A673 (cell line): ENCODE data around the gene L1TD1. TPM values are rescaled to one million over a fixed set of nuclear protein-coding genes. Genes with fewer than 3 reads are reported as not detected.
"Not testable (repeated sequence)": the region's sequence is repeated elsewhere in the genome, so short reads cannot be mapped to it uniquely, and the experiment has no call there.

Source experiments
- BruUV-seq: library from RNA; stranded (reverse); fragments of 400-500 nt; replicated peaks from 2 replicates; lab custom pipeline; 2021; lab: Mats Ljungman, UMichigan
- CTCF ChIA-PET: fragments of 300-600 bp; sonication (Branson Sonifier 250); formaldehyde crosslinking; loops from one replicate; lab custom pipeline; 2022; ENCODE audit warnings: antibody characterized with exemption; lab: Charles Lee
- POLR2A ChIA-PET: fragments of 300-600 bp; sonication (Branson Sonifier 250); formaldehyde crosslinking; loops from one replicate; lab custom pipeline; 2022; ENCODE audit warnings: antibody characterized with exemption; ENCODE audit not compliant: low non-redundant PET; lab: Charles Lee
- DNase-seq: peaks from one replicate; pipeline ENCODE4 v3.0.0-alpha.2; 2015; ENCODE audit warnings: low spot score
- H3K27ac ChIP-seq: fragments of 200-600 bp; sonication (generic); 2 replicates; pipeline ENCODE4 v1.5.1; 2016; ENCODE audit warnings: mixed run types, low read depth, mild to moderate bottlenecking, mixed read lengths, antibody characterized with exemption, low read length; ENCODE audit not compliant: poor library complexity, severe bottlenecking
- H3K27me3 ChIP-seq: fragments of 200-600 bp; sonication (generic); replicated peaks from 2 replicates; pipeline ENCODE4 v1.6.1; 2017; ENCODE audit warnings: mixed run types, low read depth, mild to moderate bottlenecking, mixed read lengths, antibody characterized with exemption, low read length; ENCODE audit not compliant: insufficient read depth, poor library complexity
- H3K36me3 ChIP-seq: fragments of 200-600 bp; sonication (generic); 2 replicates; pipeline ENCODE4 v1.6.1; 2016; ENCODE audit warnings: mixed run types, mild to moderate bottlenecking, mixed read lengths, antibody characterized with exemption, low read length; ENCODE audit not compliant: insufficient read depth, poor library complexity, severe bottlenecking
- H3K4me1 ChIP-seq: fragments of 200-600 bp; sonication (generic); 2 replicates; pipeline ENCODE4 v1.6.1; 2017; ENCODE audit warnings: mixed run types, mild to moderate bottlenecking, mixed read lengths, antibody characterized with exemption, low read length; ENCODE audit not compliant: insufficient read depth, poor library complexity, severe bottlenecking
- H3K4me3 ChIP-seq: fragments of 200-600 bp; sonication (generic); 2 replicates; pipeline ENCODE4 v1.5.1; 2016; ENCODE audit warnings: low read depth, mixed run types, mild to moderate bottlenecking, mixed read lengths, low read length; ENCODE audit not compliant: poor library complexity, severe bottlenecking
- H3K9me3 ChIP-seq: fragments of 200-600 bp; sonication (generic); 2 replicates; pipeline ENCODE4 v1.6.1; 2016; ENCODE audit warnings: mixed run types, low read depth, mild to moderate bottlenecking, mixed read lengths, antibody characterized with exemption, low read length; ENCODE audit not compliant: poor library complexity, severe bottlenecking
- CTCF ChIP-seq: fragments of 300-800, 200-600 bp; sonication (generic); conservative IDR thresholded peaks from 2 replicates; pipeline ENCODE4 v1.5.1; 2017; ENCODE audit warnings: low read depth, mild to moderate bottlenecking, antibody characterized with exemption, low read length, moderate library complexity, mixed read lengths
- EZH2 ChIP-seq: fragments of 200-600 bp; sonication (generic); IDR thresholded peaks from 2 replicates; pipeline ENCODE4 v1.6.1; 2017; ENCODE audit warnings: borderline replicate concordance, low read depth, mild to moderate bottlenecking, mixed read lengths, antibody characterized with exemption, low read length; ENCODE audit not compliant: poor library complexity, severe bottlenecking
- intact Hi-C: fragments of 100-400 bp; cut with micrococcal nuclease; formaldehyde crosslinking; loops from one replicate; pipeline ENCODE4 v1.10.0; 2022; ENCODE audit not compliant: unreplicated experiment
- total RNA-seq: library from RNA; stranded (reverse); gene quantifications from 2 replicates; pipeline ENCODE4 v1.2.3, GENCODE V29; 2021

Gene L1TD1
- total RNA-seq, 1 experiment from 2014 or later = not detected

- no peak overlapping the region for H3K4me3 ChIP-seq
- H3K36me3 ChIP-seq = no peaks in the 10 kb centered on the region
- H3K9me3 ChIP-seq = no peaks in the 10 kb centered on the region
- no TSS peak for BruUV-seq
- DNase-seq = no peak
- H3K27me3 ChIP-seq = no peaks in the 10 kb centered on the region
- H3K27ac ChIP-seq = no peak overlapping the region
- intact Hi-C loops = loop anchor here (5.0 kb wide), 1 partner anchor 564 kb away; no protein-coding TSS in a partner anchor
- ChIA-PET CTCF (no interaction called here), POLR2A (no interaction called here)
- H3K4me1 ChIP-seq = no peaks in the 10 kb centered on the region
- TF ChIP-seq CTCF = no peak
Observed at GRCh38 chr1:62178372-62178771, 16.3 kb upstream of the L1TD1 start.

- DNase-seq, H3K9me3 ChIP-seq, CTCF ChIA-PET, H3K4me3 ChIP-seq, H3K36me3 ChIP-seq, H3K4me1 ChIP-seq, H3K27me3 ChIP-seq, intact Hi-C loops, H3K27ac ChIP-seq, POLR2A ChIA-PET, BruUV-seq: not testable (repeated sequence)
Observed at GRCh38 chr1:62180054-62180453, 14.6 kb upstream of the L1TD1 start.

GRCh38 chr1:62180639-62181038 is 14.0 kb upstream of the L1TD1 start:
- TF ChIP-seq CTCF (no peak), EZH2 (no peak)
- Histone ChIP-seq H3K9me3 (no peaks in the 10 kb centered on the region), H3K4me3 (no peak overlapping the region), H3K27ac (no peak overlapping the region), H3K27me3 (no peaks in the 10 kb centered on the region), H3K4me1 (no peaks in the 10 kb centered on the region), H3K36me3 (no peaks in the 10 kb centered on the region)
- POLR2A ChIA-PET = no interaction called here
- CTCF ChIA-PET = no interaction called here
- BruUV-seq = no TSS peak
- no peak for DNase-seq
- intact Hi-C loops = no loop called here

- Histone ChIP-seq H3K9me3 (no peaks in the 10 kb centered on the region), H3K4me1 (no peaks in the 10 kb centered on the region), H3K27ac (no peak overlapping the region), H3K36me3 (no peaks in the 10 kb centered on the region), H3K4me3 (no peak overlapping the region), H3K27me3 (no peaks in the 10 kb centered on the region)
- CTCF ChIA-PET = no interaction called here
- TF ChIP-seq EZH2 (no peak), CTCF (no peak)
- intact Hi-C loops = no loop called here
- no peak for DNase-seq
- no TSS peak for BruUV-seq
- POLR2A ChIA-PET = no interaction called here
Observed at GRCh38 chr1:62181532-62181931, 13.1 kb upstream of the L1TD1 start.

- CTCF ChIA-PET, intact Hi-C loops, H3K36me3 ChIP-seq, H3K9me3 ChIP-seq, H3K4me3 ChIP-seq, H3K27me3 ChIP-seq, BruUV-seq, H3K4me1 ChIP-seq, DNase-seq, H3K27ac ChIP-seq, POLR2A ChIA-PET: not testable (repeated sequence)
Observed at GRCh38 chr1:62182157-62182556, 12.5 kb upstream of the L1TD1 start.
